Hepatocyte (in vitro differentiated cells): ENCODE data around the gene DUSP21.
"Not testable (repeated sequence)": the region's sequence is repeated elsewhere in the genome, so short reads cannot be mapped to it uniquely, and the experiment has no call there.

ENCODE experiments used
- CTCF ChIP-seq: fragments of 200-600 bp; sonication (generic); IDR thresholded peaks from 2 replicates; pipeline ENCODE4 v1.5.1; 2016; ENCODE audit warnings: antibody characterized with exemption, mild to moderate bottlenecking; ENCODE audit not compliant: poor library complexity
- EZH2phosphoT487 ChIP-seq: fragments of 200-600 bp; sonication (generic); IDR thresholded peaks from one replicate; pipeline ENCODE4 v1.6.1; 2018; ENCODE audit warnings: antibody characterized with exemption, mild to moderate bottlenecking, low read depth, moderate library complexity; ENCODE audit not compliant: unreplicated experiment, severe bottlenecking

GRCh38 chrX:44850891-44851290 is 7.1 kb downstream of the DUSP21 start:
- not testable (repeated sequence) for TF ChIP-seq CTCF, EZH2phosphoT487
